Fibroblast of mammary gland (primary cell): Measurements from ENCODE around the gene TEDC2.
"Not testable (repeated sequence)": the region's sequence is repeated elsewhere in the genome, so short reads cannot be mapped to it uniquely, and the experiment has no call there.

ENCODE experiments used
- DNase-seq: peaks from one replicate; pipeline ENCODE4 v3.0.0-alpha.2; 2010; ENCODE audit warnings: low read depth
- H3K4me3 ChIP-seq: 2 replicates; pipeline ENCODE4 v1.5.1; 2011; ENCODE audit warnings: low read depth, mild to moderate bottlenecking, low read length, moderate library complexity; ENCODE audit not compliant: control insufficient read depth
- CTCF ChIP-seq: conservative IDR thresholded peaks from 2 replicates; pipeline ENCODE4 v1.5.1; 2011; ENCODE audit warnings: low read depth, low read length, inconsistent platforms; ENCODE audit not compliant: control insufficient read depth, insufficient read depth

The TEDC2 gene

DNA sequence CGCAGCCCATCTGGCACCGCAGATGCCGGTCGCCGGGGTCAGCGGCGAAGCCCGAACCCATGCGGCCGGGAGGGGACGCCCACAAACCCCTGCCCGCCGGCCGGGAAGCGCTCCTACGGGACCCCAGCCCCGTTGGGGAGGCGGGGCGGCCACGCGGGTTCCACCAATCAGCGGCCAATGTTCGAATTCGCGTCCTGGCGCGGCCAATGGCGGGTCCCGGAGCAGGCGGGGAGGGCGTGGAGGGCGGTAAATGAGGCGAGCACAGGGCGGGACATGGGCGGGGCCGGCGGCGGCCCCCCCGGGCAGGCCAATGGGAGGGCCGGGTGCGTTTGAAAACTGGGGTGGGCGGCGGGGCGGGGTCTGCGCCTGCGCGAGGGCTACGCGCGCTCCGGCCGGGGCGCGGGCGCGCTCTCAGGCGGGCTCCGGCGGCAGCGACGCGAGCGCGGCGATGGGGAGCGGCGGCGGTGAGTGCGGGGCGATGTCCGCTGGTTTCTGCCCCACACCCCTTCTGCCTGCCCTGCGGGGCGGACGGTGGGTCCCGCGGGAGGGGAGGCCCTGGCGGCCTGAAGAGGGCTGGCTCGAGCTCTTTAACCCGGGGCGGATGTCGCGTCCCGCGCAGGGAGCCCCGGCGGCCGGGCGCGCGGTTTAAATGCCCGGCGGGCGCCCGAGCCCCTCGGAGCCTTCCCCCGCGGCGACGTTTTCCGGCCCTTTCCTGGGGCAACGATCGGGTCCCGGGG is 30.7 kb upstream of the TEDC2 start, which contains the start of gene CCNF:
Gene CCNF (plus strand): TSS at position 414 of the 737 bp plus-strand sequence. CDS start 35 bp downstream, at position 449.
- DNase-seq: peak; percentile 89
- H3K4me3 ChIP-seq: peak within 1 kb of the TSS; percentile 68
- TF ChIP-seq CTCF: no peak

GRCh38 chr16:2429771-2430663 is 29.9 kb upstream of the TEDC2 start:
- peak overlapping the region; percentile 68 for H3K4me3 ChIP-seq
- DNase-seq: no peak
- peak; percentile 8 for TF ChIP-seq CTCF

- no peak for TF ChIP-seq CTCF
- DNase-seq: no peak
- no peak overlapping the region for H3K4me3 ChIP-seq
Observed at GRCh38 chr16:2432286-2432685, 27.6 kb upstream of the TEDC2 start.

DNA sequence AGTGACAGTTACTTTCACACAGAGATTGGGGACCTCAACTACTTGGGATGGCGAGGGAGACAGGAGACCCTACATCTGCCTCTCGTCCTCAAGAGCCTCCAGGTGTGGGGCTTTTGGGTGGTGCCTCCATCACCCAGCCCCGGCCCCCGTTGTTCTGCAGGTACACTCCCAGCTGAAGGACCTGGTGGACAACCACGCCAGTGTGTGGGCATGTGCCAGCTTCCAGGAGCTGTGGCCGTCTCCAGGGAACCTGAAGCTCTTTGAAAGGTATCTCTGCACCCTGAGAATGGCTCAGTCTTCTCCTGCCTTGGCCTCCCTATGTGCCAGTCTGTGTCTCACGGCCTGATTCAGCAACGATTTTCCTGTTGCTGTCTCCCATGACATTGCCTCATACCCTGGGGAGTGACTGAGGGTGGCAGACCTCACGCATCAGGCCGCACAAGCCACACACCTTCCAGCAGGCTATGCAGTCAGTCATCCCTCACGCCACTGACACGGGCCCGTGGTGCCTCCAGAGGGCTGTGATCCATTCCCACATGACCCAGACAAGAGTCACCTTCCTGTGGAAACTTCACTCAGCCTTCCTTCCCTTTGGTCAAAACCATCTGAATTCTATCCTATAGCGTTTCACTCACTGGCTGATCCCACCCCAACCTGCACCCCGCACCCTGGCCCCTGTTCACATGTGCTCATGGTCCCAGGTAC is 27.0 kb upstream of the TEDC2 start:
- no peak for TF ChIP-seq CTCF
- H3K4me3 ChIP-seq: no peak overlapping the region
- DNase-seq: no peak

- DNase-seq, H3K4me3 ChIP-seq: not testable (repeated sequence)
Observed at GRCh38 chr16:2435236-2435635, 24.7 kb upstream of the TEDC2 start.

- H3K4me3 ChIP-seq: no peak overlapping the region
- no peak for TF ChIP-seq CTCF
- DNase-seq: no peak
Observed at GRCh38 chr16:2436110-2436509, 23.8 kb upstream of the TEDC2 start.
